Rectal smooth muscle tissue (tissue), 1 donor: ENCODE data around the gene CCN2.

Experiments
- H3K27ac ChIP-seq: one replicate; pipeline ENCODE4 v1.7.0; 2013; ENCODE audit warnings: low read depth, low read length, inconsistent platforms
- H3K27me3 ChIP-seq: one replicate; pipeline ENCODE4 v1.7.0; 2013; ENCODE audit warnings: low read length; ENCODE audit not compliant: control insufficient read depth, insufficient read depth
- H3K36me3 ChIP-seq: one replicate; pipeline ENCODE4 v1.7.0; 2013; ENCODE audit warnings: low read length; ENCODE audit not compliant: control insufficient read depth, insufficient read depth
- H3K4me1 ChIP-seq: one replicate; pipeline ENCODE4 v1.7.0; 2013; ENCODE audit warnings: low read length; ENCODE audit not compliant: control insufficient read depth, insufficient read depth
- H3K4me3 ChIP-seq: one replicate; pipeline ENCODE4 v1.7.0; 2013; ENCODE audit warnings: low read length
- H3K9ac ChIP-seq: one replicate; pipeline ENCODE4 v1.7.0; 2013; ENCODE audit warnings: low read length

The CCN2 gene

GRCh38 chr6:131980338-131980790 is 29.2 kb upstream of the CCN2 start:
- Histone ChIP-seq H3K27me3 (no peaks in the 10 kb centered on the region), H3K4me3 (no peak overlapping the region), H3K27ac (no peak overlapping the region), H3K4me1 (peaks cover 8% of the 10 kb centered on the region), H3K36me3 (no peaks in the 10 kb centered on the region), H3K9ac (no peak overlapping the region)

GRCh38 chr6:131979515-131980337 is 28.6 kb upstream of the CCN2 start:
- Histone ChIP-seq H3K4me1 (peaks cover 8% of the 10 kb centered on the region), H3K4me3 (no peak overlapping the region), H3K9ac (no peak overlapping the region), H3K27ac (no peak overlapping the region), H3K27me3 (no peaks in the 10 kb centered on the region), H3K36me3 (no peaks in the 10 kb centered on the region)

- no peaks in the 10 kb centered on the region for H3K36me3 ChIP-seq
- no peak overlapping the region for H3K4me3 ChIP-seq
- peaks cover 8% of the 10 kb centered on the region for H3K4me1 ChIP-seq
- no peaks in the 10 kb centered on the region for H3K27me3 ChIP-seq
- H3K9ac ChIP-seq = no peak overlapping the region
- no peak overlapping the region for H3K27ac ChIP-seq
These were observed 27.4 kb upstream of the CCN2 start for GRCh38 chr6:131978522-131978921.

- Histone ChIP-seq H3K9ac (no peak overlapping the region), H3K27ac (no peak overlapping the region), H3K36me3 (no peaks in the 10 kb centered on the region), H3K27me3 (no peaks in the 10 kb centered on the region), H3K4me3 (no peak overlapping the region), H3K4me1 (peaks cover 8% of the 10 kb centered on the region)
These were observed 25.4 kb upstream of the CCN2 start for GRCh38 chr6:131976545-131977061.

- H3K4me3 ChIP-seq = no peak overlapping the region
- no peaks in the 10 kb centered on the region for H3K4me1 ChIP-seq
- H3K36me3 ChIP-seq = no peaks in the 10 kb centered on the region
- no peak overlapping the region for H3K27ac ChIP-seq
- no peak overlapping the region for H3K9ac ChIP-seq
- H3K27me3 ChIP-seq = no peaks in the 10 kb centered on the region
These were observed 21.6 kb upstream of the CCN2 start for GRCh38 chr6:131972741-131973140.

- Histone ChIP-seq H3K9ac (no peak overlapping the region), H3K36me3 (no peaks in the 10 kb centered on the region), H3K27me3 (no peaks in the 10 kb centered on the region), H3K27ac (no peak overlapping the region), H3K4me3 (no peak overlapping the region), H3K4me1 (no peaks in the 10 kb centered on the region)
These were observed 19.1 kb upstream of the CCN2 start for GRCh38 chr6:131970076-131970859.

GRCh38 chr6:131968656-131969055 is 17.5 kb upstream of the CCN2 start:
- no peaks in the 10 kb centered on the region for H3K4me1 ChIP-seq
- no peak overlapping the region for H3K4me3 ChIP-seq
- H3K27me3 ChIP-seq = no peaks in the 10 kb centered on the region
- H3K36me3 ChIP-seq = no peaks in the 10 kb centered on the region
- no peak overlapping the region for H3K27ac ChIP-seq
- H3K9ac ChIP-seq = no peak overlapping the region

GRCh38 chr6:131967948-131968347 is 16.8 kb upstream of the CCN2 start:
- Histone ChIP-seq H3K9ac (no peak overlapping the region), H3K36me3 (no peaks in the 10 kb centered on the region), H3K4me3 (no peak overlapping the region), H3K4me1 (no peaks in the 10 kb centered on the region), H3K27me3 (no peaks in the 10 kb centered on the region), H3K27ac (no peak overlapping the region)

- H3K27me3 ChIP-seq = no peaks in the 10 kb centered on the region
- no peak overlapping the region for H3K4me3 ChIP-seq
- H3K36me3 ChIP-seq = no peaks in the 10 kb centered on the region
- H3K27ac ChIP-seq = no peak overlapping the region
- H3K4me1 ChIP-seq = no peaks in the 10 kb centered on the region
- H3K9ac ChIP-seq = no peak overlapping the region
These were observed 15.3 kb upstream of the CCN2 start for GRCh38 chr6:131966443-131966842.

- Histone ChIP-seq H3K4me3 (no peak overlapping the region), H3K27me3 (no peaks in the 10 kb centered on the region), H3K4me1 (no peaks in the 10 kb centered on the region), H3K9ac (no peak overlapping the region), H3K36me3 (no peaks in the 10 kb centered on the region), H3K27ac (no peak overlapping the region)
These were observed 11.9 kb upstream of the CCN2 start for GRCh38 chr6:131963063-131963462.

GRCh38 chr6:131960371-131961133 is 9.4 kb upstream of the CCN2 start:
- Histone ChIP-seq H3K27ac (no peak overlapping the region), H3K4me3 (no peak overlapping the region), H3K36me3 (no peaks in the 10 kb centered on the region), H3K4me1 (no peaks in the 10 kb centered on the region), H3K9ac (no peak overlapping the region), H3K27me3 (no peaks in the 10 kb centered on the region)
